Vagina (tissue), 2 donors: ENCODE results near the gene TRIM47. TPM values are rescaled to one million over a fixed set of nuclear protein-coding genes. Genes with fewer than 3 reads are reported as not detected.

Source experiments
- DNase-seq, 2 donors: peaks; one replicate each; pipeline ENCODE4 v3.0.0-alpha.2; 2017; ENCODE audit errors: extremely low spot score in 2 of 2
- H3K27ac ChIP-seq: fragments of 200-600 bp; sonication (generic); one replicate; pipeline ENCODE4 v1.5.1; 2019
- H3K27me3 ChIP-seq: fragments of 200-600 bp; sonication (generic); one replicate; pipeline ENCODE4 v1.5.1; 2019
- H3K36me3 ChIP-seq, 2 donors: fragments of 200-600 bp; sonication (generic); one replicate each; pipeline ENCODE4 v1.5.1; 2017 to 2019
- H3K4me1 ChIP-seq: fragments of 200-600 bp; sonication (generic); one replicate; pipeline ENCODE4 v1.5.1; 2019
- H3K4me3 ChIP-seq, 2 donors: fragments of 200-600 bp; sonication (generic); 1 replicate in 1 of 2; 2 replicates in 1 of 2; pipeline ENCODE4 v1.5.1; 2016 to 2019
- H3K9me3 ChIP-seq: fragments of 200-600 bp; sonication (generic); one replicate; pipeline ENCODE4 v1.5.1; 2019
- POLR2A ChIP-seq, 2 donors: fragments of 450-650 bp; IDR thresholded peaks; one replicate each; pipeline ENCODE4 v1.6.1; 2017; ENCODE audit warnings: antibody characterized with exemption in 2 of 2, mild to moderate bottlenecking in 2 of 2, moderate library complexity in 2 of 2
- POLR2AphosphoS5 ChIP-seq, 2 donors: sonication (generic); formaldehyde crosslinking; IDR thresholded peaks; one replicate each; pipeline ENCODE4 v1.9.0; 2017; ENCODE audit warnings: antibody characterized with exemption in 2 of 2, mild to moderate bottlenecking in 2 of 2, low read depth in 1 of 2; ENCODE audit not compliant: insufficient read depth in 1 of 2
- intact Hi-C: fragments of 100-400 bp; cut with DNase I; formaldehyde crosslinking; loops from one replicate; pipeline ENCODE4 v1.15.1; 2023
- total RNA-seq: library from RNA; depleted of rRNA; stranded (reverse); fragments of >200 nt; gene quantifications from one replicate; pipeline ENCODE4 v1.2.3, GENCODE V29; 2016
- TF ChIP-seq, protein P1 (sequence below), 3 experiments: fragments of 450-650 bp in 2 of 3; fragments of 200-600 bp in 1 of 3; sonication (generic) in 1 of 3; IDR thresholded peaks; one replicate each; pipeline ENCODE4 v1.5.1; 2017 to 2019; ENCODE audit warnings: antibody characterized with exemption in 3 of 3, mild to moderate bottlenecking in 2 of 3, moderate library complexity in 2 of 3

The TRIM47 gene
- total RNA-seq, 1 donor from 2014 or later: 63.3 TPM

DNA sequence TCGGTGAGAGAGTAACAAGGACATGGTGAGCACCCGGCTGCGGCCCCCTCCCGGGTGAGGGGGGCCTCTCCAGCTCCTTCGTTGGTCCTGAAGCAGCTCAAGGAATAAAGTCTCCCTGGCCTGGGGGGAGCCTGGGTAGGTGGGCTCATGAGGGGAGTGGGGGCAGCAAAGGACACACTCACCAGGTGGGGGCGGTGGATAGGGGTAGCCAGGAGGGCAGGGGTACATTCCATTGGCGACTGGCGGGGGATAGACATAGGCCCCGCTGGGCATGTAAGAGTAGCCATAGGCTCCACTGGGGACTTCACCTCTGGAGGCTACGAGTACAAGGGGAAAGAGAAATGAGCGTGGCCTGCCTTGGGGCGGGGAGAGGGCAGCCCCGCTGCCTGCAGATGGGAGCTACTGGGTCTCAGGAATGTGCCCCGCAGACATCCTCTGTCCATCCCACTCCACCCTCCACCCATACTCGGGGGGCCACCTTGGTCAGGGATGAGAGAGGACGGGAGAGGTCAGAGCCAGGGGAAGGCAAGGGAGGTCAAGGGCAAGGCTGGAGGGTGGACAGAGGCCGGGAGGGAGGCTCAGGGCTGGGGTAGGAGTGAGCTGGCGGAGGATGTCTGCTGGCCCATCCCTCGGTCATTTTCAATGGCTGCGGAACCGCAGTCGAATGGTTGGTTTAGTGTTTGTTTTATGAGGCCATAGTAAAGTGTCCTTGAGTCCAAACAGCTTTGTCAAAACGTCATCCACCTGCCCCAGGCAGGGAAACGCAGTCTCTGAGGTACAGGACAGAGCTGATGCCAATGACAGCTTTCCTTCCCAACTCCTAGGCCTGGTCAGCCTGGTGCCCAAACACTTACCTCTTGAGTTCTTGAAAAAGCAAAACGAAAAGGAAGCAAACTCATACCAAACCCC, 30.5 kb downstream of the TRIM47 start:
- no peak for DNase-seq
- TF ChIP-seq POLR2AphosphoS5 (IDR thresholded peaks at IDR 0.05; ENCODE audit: insufficient read depth in 1 of 2, low read depth in 1 of 2) (no peak), POLR2A (IDR thresholded peaks at IDR 0.05) (no peak)
- TF ChIP-seq, protein P1, sequence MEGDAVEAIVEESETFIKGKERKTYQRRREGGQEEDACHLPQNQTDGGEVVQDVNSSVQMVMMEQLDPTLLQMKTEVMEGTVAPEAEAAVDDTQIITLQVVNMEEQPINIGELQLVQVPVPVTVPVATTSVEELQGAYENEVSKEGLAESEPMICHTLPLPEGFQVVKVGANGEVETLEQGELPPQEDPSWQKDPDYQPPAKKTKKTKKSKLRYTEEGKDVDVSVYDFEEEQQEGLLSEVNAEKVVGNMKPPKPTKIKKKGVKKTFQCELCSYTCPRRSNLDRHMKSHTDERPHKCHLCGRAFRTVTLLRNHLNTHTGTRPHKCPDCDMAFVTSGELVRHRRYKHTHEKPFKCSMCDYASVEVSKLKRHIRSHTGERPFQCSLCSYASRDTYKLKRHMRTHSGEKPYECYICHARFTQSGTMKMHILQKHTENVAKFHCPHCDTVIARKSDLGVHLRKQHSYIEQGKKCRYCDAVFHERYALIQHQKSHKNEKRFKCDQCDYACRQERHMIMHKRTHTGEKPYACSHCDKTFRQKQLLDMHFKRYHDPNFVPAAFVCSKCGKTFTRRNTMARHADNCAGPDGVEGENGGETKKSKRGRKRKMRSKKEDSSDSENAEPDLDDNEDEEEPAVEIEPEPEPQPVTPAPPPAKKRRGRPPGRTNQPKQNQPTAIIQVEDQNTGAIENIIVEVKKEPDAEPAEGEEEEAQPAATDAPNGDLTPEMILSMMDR (IDR thresholded peaks at IDR 0.05): no peak
- intact Hi-C loops: loop anchor here (5.0 kb wide), 2 partner anchors 44 to 71 kb away; a partner anchor contains a TSS
- H3K4me3 ChIP-seq: no peak overlapping the region
- H3K36me3 ChIP-seq: peaks cover 8 to 60% of the 10 kb centered on the region in 2 donors
- no peaks in the 10 kb centered on the region for H3K27me3 ChIP-seq
- peak overlapping the region; percentile 93 for H3K27ac ChIP-seq
- H3K4me1 ChIP-seq: peaks cover 67% of the 10 kb centered on the region
- no peaks in the 10 kb centered on the region for H3K9me3 ChIP-seq

DNA sequence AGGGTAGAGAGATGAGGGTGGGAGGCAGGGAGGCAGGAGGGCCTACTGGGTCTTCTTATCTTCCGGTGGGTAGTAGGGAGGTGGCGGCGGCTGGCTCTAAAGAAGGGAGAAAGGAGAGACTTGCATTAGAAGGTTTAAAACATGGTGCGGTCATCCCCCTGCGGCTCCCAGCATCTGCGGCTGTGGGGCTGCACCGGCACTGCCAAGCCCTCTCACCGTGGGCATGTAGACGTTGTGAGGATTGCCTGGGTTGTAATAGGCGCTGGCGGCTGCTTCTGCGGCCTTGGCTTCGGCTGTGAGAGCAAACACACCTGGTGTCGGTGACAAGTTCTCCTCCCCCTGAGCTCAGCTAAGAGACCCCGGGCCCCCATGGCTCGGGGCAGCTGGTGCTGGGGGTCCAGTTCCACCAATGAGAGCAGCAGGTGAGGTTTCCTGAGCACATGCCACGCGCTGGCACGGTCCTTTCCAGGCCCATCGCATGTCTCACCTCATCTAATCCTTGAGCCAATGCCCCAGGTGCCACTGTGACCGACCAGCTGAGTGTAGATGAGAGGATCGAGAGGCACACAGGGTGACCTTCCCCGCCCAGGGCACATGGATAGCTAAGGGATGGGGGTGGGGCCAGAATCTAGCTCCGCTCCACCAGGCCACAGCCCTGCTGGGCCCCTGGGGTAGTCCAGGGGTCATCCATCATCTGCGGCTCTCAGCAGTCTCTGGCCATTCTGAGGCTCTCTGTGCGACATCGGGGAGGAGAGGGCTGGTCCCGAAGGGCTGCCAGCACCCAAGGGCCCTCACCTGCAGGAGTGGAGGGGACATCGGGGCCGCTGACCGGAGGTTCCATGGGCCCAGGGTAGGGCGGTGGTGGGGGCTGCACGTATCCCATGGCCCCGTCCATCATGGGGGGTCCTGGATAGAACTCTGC, 31.4 kb downstream of the TRIM47 start:
- Histone ChIP-seq H3K4me1 (peaks cover 60% of the 10 kb centered on the region), H3K27me3 (no peaks in the 10 kb centered on the region), H3K9me3 (no peaks in the 10 kb centered on the region), H3K36me3 (peaks cover 8 to 54% of the 10 kb centered on the region in 2 donors), H3K4me3 (no peak overlapping the region), H3K27ac (peak overlapping the region; percentile 93)
- no peak for DNase-seq
- TF ChIP-seq, protein P1 (IDR thresholded peaks at IDR 0.05): no peak
- TF ChIP-seq POLR2A (IDR thresholded peaks at IDR 0.05): no peak
- peak in 1 of 2 donors; percentile 16 for TF ChIP-seq POLR2AphosphoS5 (IDR thresholded peaks at IDR 0.05; ENCODE audit: insufficient read depth in 1 of 2, low read depth in 1 of 2)
- intact Hi-C loops: loop anchor here (5.0 kb wide), 2 partner anchors 45 to 70 kb away; a partner anchor contains a TSS

DNA sequence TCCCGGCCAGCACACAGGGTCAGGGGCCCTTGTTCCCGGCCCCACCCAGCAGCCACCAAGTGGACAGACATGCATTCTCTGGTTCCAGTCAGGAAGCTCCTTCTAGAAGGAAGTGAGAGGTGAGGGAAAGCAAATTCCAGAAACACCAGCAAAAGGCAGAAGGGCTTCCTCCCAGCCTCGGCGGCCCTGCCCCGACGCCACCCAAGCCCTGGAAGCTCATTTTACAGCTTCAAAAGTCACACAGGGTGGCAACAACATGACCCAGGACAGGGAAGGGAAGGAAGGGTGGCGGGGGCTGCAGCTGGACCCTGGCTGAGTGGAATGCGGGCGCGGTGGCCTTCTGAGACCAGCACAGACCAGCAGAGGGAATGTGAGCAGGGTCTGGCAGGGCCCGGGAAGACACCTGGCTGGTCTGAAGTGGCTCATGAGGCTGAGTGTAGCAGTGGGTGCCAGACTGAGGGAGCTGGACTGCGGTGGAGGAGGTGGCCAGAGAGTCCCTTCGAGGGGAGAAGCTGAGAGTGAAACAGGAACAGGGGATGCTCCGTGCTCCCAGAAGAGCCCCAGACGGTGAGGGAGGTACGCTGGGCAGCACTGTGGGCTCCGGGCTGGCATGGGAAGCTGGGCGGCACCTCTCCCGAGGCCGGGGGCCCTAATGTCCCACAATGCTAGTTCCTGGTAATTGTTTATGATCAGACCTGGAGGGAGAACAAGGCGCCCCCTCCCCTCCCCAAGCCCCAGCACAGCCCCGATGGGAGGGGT, 32.3 kb downstream of the TRIM47 start:
- Histone ChIP-seq H3K36me3 (peaks cover 8 to 52% of the 10 kb centered on the region in 2 donors), H3K9me3 (no peaks in the 10 kb centered on the region), H3K4me1 (peaks cover 56% of the 10 kb centered on the region), H3K4me3 (no peak overlapping the region), H3K27me3 (no peaks in the 10 kb centered on the region), H3K27ac (peak overlapping the region; percentile 93)
- TF ChIP-seq, protein P1 (IDR thresholded peaks at IDR 0.05): no peak
- TF ChIP-seq POLR2AphosphoS5 (IDR thresholded peaks at IDR 0.05; ENCODE audit: insufficient read depth in 1 of 2, low read depth in 1 of 2) (no peak), POLR2A (IDR thresholded peaks at IDR 0.05) (no peak)
- intact Hi-C loops: loop anchor here (5.0 kb wide), 2 partner anchors 46 to 69 kb away; a partner anchor contains a TSS
- DNase-seq: no peak

DNA sequence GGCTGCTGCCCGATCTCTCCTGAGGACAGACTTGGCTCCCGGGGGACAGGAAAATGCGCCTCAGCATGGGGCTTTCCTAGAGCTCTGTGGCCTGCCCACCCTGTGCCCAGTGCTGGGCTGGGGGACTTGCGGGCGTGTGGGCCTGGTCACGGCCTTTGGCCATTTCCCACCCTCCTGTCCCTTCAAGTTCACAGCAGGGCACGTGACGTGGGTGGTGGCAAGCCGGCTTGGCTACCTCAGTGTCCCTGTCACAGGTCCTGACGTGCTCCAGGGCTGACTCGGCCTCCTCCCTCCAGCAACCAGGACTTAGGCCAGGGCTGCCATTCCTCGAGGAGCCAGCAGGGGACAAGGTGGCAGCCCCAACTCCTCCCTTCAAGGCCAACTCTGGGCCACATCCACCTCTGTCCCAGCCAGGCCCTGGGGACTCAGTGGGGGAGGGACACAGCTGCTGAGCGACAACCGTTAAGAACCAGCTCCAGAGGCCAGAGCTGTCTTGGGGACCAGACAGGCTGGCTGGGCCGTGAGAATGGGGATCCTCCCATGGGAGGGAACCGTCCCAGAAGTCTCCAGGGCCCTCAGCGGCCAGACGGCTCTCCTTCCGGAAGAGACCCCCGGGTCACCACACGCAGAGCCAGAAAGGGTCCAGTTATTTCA, 33.2 kb downstream of the TRIM47 start:
- DNase-seq: no peak
- H3K4me3 ChIP-seq: peak overlapping the region in 1 of 2 donors; percentile 11
- intact Hi-C loops: loop anchor here (5.0 kb wide), 2 partner anchors 47 to 68 kb away; a partner anchor contains a TSS
- peaks cover 56% of the 10 kb centered on the region for H3K4me1 ChIP-seq
- H3K36me3 ChIP-seq: peaks cover 8 to 42% of the 10 kb centered on the region in 2 donors
- peak overlapping the region; percentile 93 for H3K27ac ChIP-seq
- no peaks in the 10 kb centered on the region for H3K27me3 ChIP-seq
- no peaks in the 10 kb centered on the region for H3K9me3 ChIP-seq
- no peak for TF ChIP-seq POLR2A (IDR thresholded peaks at IDR 0.05)
- TF ChIP-seq POLR2AphosphoS5 (IDR thresholded peaks at IDR 0.05; ENCODE audit: insufficient read depth in 1 of 2, low read depth in 1 of 2): peak; percentile 40 to 61
- TF ChIP-seq, protein P1 (IDR thresholded peaks at IDR 0.05): peak; percentile 33 to 61 (median 59)
